HAP-1 (cell line): Measurements from ENCODE around the gene PAX5.

ENCODE experiments used
- DNase-seq, 2 experiments: peaks; one replicate each; pipeline ENCODE4 v3.0.0-alpha.2; 2016 to 2020; ENCODE audit warnings: low spot score in 2 of 2
- H3K27me3 ChIP-seq: fragments of 250-450 bp; sonication (Bioruptor Pico); 2 replicates; pipeline ENCODE4 v1.5.1; 2020; ENCODE audit warnings: low read depth, mild to moderate bottlenecking, moderate library complexity
- H3K36me3 ChIP-seq: fragments of 250-450 bp; sonication (Bioruptor Pico); replicated peaks from 2 replicates; pipeline ENCODE4 v1.5.1; 2020; ENCODE audit warnings: mild to moderate bottlenecking
- H3K4me1 ChIP-seq: fragments of 250-450 bp; sonication (Bioruptor Pico); 2 replicates; pipeline ENCODE4 v1.5.1; 2020; ENCODE audit warnings: mild to moderate bottlenecking
- H3K4me3 ChIP-seq: fragments of 250-450 bp; sonication (Bioruptor Pico); 2 replicates; pipeline ENCODE4 v1.5.1; 2020; ENCODE audit warnings: mild to moderate bottlenecking, moderate library complexity
- H3K9me3 ChIP-seq: fragments of 250-450 bp; sonication (Bioruptor Pico); 2 replicates; pipeline ENCODE4 v1.5.1; 2020; ENCODE audit warnings: mild to moderate bottlenecking, moderate library complexity
- in situ Hi-C: fragments of 300-500 bp; cut with MboI; formaldehyde crosslinking; loops from 3 replicates; pipeline ENCODE4 v1.14.3; 2020; ENCODE audit warnings: low sequenced_read_pairs, inconsistent platforms, mixed read lengths

The PAX5 gene

DNA sequence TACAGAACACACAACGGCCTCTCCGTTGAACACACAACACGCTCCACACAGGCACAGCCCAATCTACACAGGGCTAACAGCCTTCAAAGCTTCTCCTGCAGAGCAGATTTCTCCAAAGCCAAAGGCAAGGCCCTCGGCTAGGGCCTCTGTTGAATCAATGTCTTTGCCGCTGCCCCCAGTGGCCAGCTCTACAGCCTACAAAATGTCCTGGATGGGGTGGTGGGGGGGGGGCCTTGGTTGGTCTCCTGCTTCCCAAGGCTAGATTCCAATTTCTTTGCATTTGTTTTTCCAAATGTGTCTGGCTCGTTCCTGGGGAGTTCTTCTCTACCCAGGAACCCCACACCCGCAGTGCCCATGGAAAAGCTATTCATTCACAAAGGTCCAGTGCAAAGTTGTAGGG is 167.2 kb downstream of the PAX5 start:
- Histone ChIP-seq H3K9me3 (no peaks in the 10 kb centered on the region), H3K27me3 (no peaks in the 10 kb centered on the region), H3K4me3 (no peak overlapping the region), H3K4me1 (peaks cover 10% of the 10 kb centered on the region), H3K36me3 (no peaks in the 10 kb centered on the region)
- in situ Hi-C loops = no loop called here
- DNase-seq = no peak

DNA sequence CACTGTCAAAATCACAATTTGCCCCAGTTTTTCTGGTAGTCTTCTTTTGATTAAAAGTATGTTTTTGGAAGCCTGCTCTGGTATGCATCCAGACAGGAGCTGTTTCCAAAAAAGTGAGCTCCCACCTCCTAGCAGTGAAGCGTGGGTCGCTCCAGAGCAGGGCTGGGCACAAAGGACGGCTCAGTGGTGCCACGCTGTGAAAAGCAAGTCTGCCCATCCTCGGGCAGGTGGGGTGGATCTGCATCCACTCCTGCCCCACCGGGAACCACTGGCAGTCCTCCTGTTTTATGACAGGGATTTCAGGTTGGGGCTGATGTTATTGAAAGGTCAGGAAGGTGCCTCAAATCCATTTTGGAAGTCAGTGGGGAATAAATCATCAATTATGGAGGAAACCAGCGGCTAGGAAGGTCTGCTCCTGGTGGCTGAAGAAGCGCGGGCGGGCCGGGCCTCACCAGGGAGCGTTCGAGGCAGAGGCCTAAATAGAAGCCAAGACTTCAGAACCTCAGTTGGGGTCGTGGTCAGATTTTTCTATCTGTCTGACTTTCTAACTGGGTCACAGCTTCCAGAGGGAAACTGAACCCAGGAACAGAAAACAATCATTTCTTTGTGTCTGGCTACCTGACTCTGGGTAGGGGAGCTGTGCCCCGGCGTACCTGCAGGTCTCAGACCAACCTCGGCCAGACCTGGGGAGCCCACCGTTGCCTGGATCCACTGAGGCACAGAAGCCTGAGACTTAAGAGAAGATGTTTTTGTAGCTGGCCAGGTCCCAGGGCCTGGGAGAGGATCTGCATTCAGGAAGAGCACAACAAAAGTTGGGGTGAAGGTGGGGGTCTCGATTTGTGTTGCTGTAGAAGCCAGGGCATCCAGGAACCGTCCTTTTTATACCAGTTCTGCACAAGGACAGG is 168.1 kb downstream of the PAX5 start:
- Histone ChIP-seq H3K4me1 (peaks cover 10% of the 10 kb centered on the region), H3K36me3 (no peaks in the 10 kb centered on the region), H3K9me3 (no peaks in the 10 kb centered on the region), H3K4me3 (no peak overlapping the region), H3K27me3 (no peaks in the 10 kb centered on the region)
- no peak for DNase-seq
- in situ Hi-C loops = no loop called here

DNA sequence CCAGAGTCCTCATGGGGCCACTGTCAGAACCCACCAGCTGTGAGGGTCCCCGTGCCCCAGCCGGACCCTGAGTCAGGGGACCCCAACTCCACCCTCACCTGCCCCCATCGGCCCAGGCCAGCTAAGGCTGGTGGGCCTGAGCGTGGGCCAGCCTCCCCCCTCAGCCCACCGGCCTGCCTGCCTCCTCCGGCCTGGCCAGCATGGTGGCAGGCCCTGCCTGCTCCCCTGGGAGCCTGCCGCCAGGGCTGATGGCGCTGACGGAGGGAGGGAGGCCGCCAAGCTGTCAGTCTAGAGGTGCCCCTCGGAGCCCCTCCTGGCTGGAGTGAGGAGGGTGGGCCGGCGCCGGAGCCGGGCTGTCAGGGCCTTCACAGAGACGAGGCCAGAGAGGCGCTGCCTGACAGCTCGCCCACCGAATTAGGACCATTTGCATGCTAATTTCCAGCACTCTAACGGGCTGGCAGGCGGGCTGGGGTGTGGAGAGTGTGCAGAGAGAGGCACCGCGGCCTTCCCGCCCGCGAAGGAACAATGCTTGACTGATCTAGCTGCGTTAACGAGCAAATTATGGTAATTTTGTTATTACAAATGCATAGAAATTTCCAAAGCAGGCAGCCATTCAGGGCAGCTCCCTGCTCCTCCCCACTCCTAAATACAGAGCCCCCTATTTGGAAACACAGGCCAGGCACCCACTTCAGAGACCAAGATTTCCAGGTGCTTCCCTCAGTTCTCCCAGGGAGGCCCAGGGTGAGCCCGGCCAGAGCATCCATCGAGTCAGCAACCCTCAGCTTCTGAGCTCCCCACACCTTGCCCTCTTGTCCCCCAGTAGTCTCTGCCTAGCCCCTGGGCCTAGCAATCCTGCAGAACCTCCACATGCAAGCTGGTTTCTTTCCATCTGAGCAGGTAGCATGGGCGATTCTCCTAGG is 169.3 kb downstream of the PAX5 start:
- in situ Hi-C loops = no loop called here
- no peaks in the 10 kb centered on the region for H3K27me3 ChIP-seq

DNA sequence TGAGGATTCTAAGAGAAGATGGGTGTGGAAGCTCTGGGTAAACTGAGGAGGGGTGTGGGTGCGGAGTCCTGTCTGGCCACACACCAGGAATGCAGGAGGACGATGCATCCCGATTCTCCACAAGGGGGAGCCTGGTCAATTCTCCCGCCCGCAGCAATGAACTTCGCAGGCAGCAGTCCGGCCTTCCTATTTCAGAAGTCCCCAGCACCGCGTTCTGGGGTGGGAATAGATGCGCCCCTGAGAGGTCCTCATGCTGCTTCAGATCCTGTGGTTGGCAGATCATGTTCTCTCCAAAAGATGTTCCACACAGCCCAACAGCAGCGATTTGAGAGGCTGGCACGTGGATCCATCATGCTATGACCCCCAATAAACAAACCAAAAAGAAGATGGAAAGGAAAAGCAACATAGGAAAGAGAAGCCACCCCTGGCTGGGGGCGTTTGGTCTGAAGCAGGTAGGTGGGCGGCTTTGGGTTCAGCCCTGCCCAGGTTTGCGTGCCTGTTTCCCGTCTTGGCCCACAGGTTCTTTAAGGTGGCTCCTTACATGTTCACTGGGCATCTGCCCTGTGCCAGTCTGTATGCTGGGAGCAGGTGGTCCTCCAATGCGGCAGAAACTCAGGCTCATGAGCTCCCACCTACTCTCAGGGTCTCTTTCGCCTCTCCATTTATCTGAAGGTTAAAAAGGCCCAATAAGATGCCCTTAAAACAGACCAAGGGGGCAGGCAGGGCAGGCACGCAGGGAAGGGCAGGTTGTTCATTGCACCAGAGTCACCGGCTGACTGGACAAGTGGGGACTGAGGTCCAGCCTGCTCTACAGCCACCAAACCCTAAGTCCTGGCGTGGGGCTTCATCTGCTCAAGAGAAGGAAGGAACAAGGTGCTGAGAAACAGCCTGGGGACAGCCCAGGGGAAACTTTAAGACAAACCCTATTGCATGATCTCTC is 171.6 kb downstream of the PAX5 start:
- in situ Hi-C loops = no loop called here
- H3K36me3 ChIP-seq = no peaks in the 10 kb centered on the region
- DNase-seq = peak; percentile 66 to 80

More for the DNA sequence above, 169.3 kb downstream of the PAX5 start:
- no peaks in the 10 kb centered on the region for H3K9me3 ChIP-seq
- H3K36me3 ChIP-seq = no peaks in the 10 kb centered on the region
- no peak overlapping the region for H3K4me3 ChIP-seq
- peaks cover 10% of the 10 kb centered on the region for H3K4me1 ChIP-seq
- peak; percentile 72 to 83 for DNase-seq

DNA sequence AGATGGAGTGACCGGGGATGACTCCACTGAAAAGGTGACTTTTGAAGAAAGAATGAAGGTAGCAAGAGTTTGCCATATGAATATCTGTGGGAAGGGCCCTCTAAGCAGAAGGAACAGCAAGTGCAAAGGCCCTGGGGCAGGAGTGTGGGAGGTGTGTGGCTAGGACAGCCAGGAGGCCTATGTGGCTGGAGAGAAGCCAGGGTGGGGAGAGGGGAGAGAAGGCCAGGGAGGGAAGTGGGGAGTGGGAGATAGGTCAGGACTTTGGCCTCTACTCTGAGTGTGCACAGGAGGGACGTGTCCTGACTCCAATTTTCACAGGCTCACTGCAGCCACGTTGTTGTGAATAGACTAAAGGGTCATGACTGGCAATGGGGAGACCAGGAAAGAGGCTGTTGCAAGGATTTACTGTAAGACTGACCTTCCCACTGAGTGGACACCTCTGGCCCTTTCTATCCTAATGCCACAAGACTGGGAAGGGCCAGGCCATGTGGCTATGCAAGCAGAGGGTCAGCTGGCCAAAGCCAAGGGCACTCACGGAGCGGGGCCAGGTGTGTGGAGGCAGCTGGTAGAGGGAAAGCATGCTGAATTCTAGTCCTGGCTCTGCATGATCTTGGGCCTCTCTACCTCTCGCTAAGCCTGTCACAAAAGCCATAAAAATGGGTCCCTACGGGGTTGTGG is 172.4 kb downstream of the PAX5 start:
- Histone ChIP-seq H3K4me3 (no peak overlapping the region), H3K36me3 (no peaks in the 10 kb centered on the region), H3K4me1 (peaks cover 10% of the 10 kb centered on the region), H3K27me3 (no peaks in the 10 kb centered on the region), H3K9me3 (no peaks in the 10 kb centered on the region)
- in situ Hi-C loops = no loop called here
- DNase-seq = no peak

More for the DNA sequence above, 171.6 kb downstream of the PAX5 start:
- H3K9me3 ChIP-seq = no peaks in the 10 kb centered on the region
- H3K4me1 ChIP-seq = peaks cover 10% of the 10 kb centered on the region
- H3K27me3 ChIP-seq = no peaks in the 10 kb centered on the region
- no peak overlapping the region for H3K4me3 ChIP-seq

DNA sequence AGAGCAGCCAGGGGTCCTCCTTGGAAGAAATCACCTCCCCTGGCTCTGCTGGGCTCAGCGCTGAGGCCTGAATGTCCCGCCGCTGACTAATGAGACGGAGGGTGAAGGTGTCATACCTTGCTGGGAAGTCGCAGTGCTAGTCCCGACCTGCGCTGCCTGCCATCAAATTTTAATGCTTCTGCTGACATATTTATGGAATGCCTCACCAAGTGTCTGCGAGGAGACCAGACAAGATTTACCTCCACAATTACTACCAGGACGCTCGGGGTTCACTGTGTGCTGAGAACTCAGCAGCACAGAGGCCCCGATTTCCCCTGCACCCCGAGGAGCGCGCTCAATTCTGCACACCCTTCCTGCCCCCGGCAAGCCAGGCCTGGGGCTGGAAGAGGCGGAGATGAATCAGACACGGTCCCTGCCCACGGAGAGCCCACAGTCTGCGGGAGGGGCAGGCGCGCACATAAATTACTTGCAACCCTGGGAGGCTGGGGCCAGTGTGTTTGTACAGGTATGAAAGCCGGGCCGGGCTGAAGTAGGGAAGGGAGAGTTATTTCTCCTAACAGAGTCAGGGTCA is 175.2 kb downstream of the PAX5 start:
- Histone ChIP-seq H3K9me3 (no peaks in the 10 kb centered on the region), H3K27me3 (no peaks in the 10 kb centered on the region), H3K4me3 (no peak overlapping the region), H3K4me1 (no peaks in the 10 kb centered on the region), H3K36me3 (no peaks in the 10 kb centered on the region)
- in situ Hi-C loops = no loop called here
- no peak for DNase-seq

DNA sequence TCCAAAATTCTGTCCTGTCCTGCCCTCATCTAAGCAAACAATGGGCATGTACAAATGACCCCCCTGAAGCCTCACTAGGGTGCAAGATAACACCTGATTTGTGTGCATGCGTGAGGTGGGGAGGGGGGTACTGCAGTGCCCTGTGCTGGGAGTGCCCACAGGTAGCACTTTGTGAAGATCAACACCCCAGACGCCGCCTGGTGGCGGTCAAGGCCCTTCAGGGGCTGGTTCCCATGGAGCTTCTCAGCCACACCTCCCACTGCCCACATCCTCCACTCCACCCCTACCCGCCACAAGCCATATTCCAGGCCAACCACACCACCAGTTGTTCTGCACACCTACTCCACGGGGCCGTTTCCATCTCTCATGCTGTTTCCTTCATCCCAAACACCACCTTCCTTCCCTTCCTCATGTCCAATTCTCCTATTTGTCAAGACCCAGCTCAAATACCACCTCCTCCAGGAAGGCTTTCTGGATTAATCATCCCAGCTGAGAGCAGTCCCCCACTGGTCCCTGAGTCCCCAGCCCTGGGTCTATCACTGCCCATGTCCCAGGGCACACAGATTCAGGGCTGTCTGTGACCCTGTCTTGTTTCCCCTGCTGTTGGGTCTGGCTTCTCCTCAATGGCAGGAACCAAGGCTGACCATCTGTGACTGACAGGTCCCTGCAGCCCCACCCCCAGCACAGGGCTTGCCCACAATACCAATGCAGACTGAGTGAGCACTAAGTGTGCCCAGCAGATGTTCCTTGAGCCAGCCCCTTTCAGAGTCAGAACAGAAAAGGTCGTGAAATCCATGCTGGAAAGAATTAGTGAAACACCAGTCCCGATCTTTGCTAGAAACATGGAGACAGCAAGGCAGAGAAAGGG is 178.4 kb downstream of the PAX5 start:
- Histone ChIP-seq H3K27me3 (0 out of 2 replicates have a peak, but pooled peaks cover 2% of the 10 kb centered on the region), H3K4me1 (no peaks in the 10 kb centered on the region), H3K36me3 (no peaks in the 10 kb centered on the region), H3K9me3 (no peaks in the 10 kb centered on the region), H3K4me3 (no peak overlapping the region)
- in situ Hi-C loops = no loop called here
- DNase-seq = peak in 1 of 2 experiments; percentile 62

DNA sequence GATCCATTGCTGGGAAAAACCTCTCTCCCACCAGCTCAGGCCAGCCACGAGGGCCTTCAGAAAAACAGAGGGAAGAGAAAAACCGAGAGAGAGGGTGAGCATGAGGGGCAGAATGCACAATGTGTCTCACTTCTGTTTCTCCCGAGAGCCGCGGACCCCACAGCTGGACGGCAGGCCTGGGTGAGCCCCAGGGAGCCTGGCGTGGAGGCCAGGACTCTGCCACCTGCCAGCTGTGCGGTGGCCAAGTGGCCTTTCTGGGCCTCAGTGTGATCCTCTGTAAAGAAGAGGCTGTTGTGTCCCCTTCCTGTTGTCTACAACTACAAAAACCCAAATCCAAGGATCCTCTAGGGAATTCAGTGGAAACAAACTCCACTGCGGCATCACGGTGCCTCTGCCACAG is 179.3 kb downstream of the PAX5 start:
- in situ Hi-C loops = no loop called here
- Histone ChIP-seq H3K27me3 (0 out of 2 replicates have a peak, but pooled peaks cover 2% of the 10 kb centered on the region), H3K4me1 (no peaks in the 10 kb centered on the region), H3K36me3 (no peaks in the 10 kb centered on the region), H3K4me3 (no peak overlapping the region), H3K9me3 (no peaks in the 10 kb centered on the region)
- DNase-seq = no peak

DNA sequence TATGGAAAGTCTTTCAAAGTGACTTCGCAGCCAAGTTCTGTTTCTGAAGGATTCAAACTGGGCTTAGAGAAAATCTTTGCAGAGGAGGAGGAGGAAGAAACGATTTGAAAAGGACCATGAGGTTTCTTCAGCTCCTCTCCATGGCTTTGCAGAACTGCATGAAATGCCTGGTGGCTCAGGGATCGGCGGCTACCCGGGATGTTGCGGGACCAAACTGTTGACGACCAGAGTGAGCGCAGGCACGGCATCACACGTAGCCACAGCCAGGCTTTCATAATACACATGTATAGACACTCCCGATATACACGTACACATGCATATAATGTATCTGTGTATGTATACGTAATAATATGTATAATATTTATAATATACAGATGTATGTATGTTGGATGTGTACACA is 180.0 kb downstream of the PAX5 start:
- no peaks in the 10 kb centered on the region for H3K9me3 ChIP-seq
- no peaks in the 10 kb centered on the region for H3K36me3 ChIP-seq
- in situ Hi-C loops = no loop called here
- DNase-seq = no peak
- H3K4me1 ChIP-seq = no peaks in the 10 kb centered on the region
- no peak overlapping the region for H3K4me3 ChIP-seq
- H3K27me3 ChIP-seq = 0 out of 2 replicates have a peak, but pooled peaks cover 2% of the 10 kb centered on the region

DNA sequence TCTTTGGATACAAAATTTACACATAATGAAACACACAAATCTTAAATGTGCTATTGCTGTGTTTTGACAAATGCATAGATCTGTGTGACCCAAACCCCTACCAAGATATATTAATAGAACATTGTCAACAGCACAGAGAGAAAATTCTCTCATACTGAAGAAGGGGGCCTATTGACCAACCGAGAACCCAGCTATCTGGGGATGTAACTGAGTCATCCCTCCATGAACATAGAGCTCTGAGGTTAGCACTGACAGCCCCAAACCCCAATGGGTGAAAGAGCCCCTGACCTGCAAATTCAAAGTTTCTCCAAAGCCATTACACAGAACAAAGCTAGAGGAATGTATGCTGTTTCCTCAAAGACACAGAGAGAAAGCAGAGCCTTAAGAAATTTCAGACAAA is 180.8 kb downstream of the PAX5 start:
- Histone ChIP-seq H3K4me3 (no peak overlapping the region), H3K4me1 (no peaks in the 10 kb centered on the region), H3K9me3 (no peaks in the 10 kb centered on the region), H3K36me3 (no peaks in the 10 kb centered on the region), H3K27me3 (0 out of 2 replicates have a peak, but pooled peaks cover 2% of the 10 kb centered on the region)
- no peak for DNase-seq
- in situ Hi-C loops = no loop called here

DNA sequence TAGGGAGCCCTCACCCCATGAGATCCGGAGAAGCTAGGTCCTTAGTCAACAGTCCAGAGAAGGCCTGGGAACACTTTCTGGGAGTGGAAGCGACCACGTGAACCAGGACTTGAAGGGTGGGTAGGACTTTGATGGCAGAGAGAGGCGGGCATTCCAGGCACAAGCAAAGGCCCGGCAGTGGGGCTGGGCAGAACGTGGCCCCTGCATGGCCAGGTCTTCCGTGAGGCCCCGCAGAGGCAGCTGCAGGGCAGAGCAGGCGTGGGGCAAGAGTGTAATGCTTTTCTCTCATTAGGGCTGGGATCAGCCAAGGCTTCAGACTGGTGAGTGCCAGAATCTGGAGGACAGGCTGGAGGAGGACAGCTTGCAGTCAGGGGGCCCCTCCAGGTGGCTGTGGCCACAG is 184.1 kb downstream of the PAX5 start:
- Histone ChIP-seq H3K4me1 (no peaks in the 10 kb centered on the region), H3K27me3 (0 out of 2 replicates have a peak, but pooled peaks cover 2% of the 10 kb centered on the region), H3K9me3 (no peaks in the 10 kb centered on the region), H3K4me3 (no peak overlapping the region), H3K36me3 (no peaks in the 10 kb centered on the region)
- in situ Hi-C loops = loop anchor here (5.0 kb wide), 1 partner anchor 53 kb away; no protein-coding TSS in a partner anchor
- DNase-seq = no peak
